ENCODE measurements around the gene PLA2G15. TPM values are rescaled to one million over a fixed set of nuclear protein-coding genes. Genes with fewer than 3 reads are reported as not detected.

PLA2G15 gene
- total RNA-seq, 4 donors from 2014 or later, result 20.8 to 40.3 (median 38.4) TPM

DNA sequence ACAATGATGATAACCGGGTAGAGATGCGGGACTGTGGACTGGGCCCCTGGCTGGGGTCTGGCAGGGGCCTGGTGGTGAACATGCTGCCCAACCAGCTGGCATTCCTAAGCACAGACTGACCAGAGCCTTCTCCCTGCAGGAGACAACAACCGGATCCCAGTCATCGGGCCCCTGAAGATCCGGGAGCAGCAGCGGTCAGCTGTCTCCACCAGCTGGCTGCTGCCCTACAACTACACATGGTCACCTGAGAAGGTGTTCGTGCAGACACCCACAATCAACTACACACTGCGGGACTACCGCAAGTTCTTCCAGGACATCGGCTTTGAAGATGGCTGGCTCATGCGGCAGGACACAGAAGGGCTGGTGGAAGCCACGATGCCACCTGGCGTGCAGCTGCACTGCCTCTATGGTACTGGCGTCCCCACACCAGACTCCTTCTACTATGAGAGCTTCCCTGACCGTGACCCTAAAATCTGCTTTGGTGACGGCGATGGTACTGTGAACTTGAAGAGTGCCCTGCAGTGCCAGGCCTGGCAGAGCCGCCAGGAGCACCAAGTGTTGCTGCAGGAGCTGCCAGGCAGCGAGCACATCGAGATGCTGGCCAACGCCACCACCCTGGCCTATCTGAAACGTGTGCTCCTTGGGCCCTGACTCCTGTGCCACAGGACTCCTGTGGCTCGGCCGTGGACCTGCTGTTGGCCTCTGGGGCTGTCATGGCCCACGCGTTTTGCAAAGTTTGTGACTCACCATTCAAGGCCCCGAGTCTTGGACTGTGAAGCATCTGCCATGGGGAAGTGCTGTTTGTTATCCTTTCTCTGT, 14.0 kb downstream of the PLA2G15 start:
- no peak overlapping the region for H3K4me3 ChIP-seq (replicated peaks in 1 of 3)
- H3K27me3 ChIP-seq, result no peaks in the 10 kb centered on the region
- WGBS, 2 donors, result 86 to 91% methylated on average over 15 to 19 of the region's 27 CpGs
- no peaks in the 10 kb centered on the region for H3K9me3 ChIP-seq
- H3K36me3 ChIP-seq, result peaks cover 16 to 24% of the 10 kb centered on the region in 2 donors
- TF ChIP-seq POLR2A (IDR thresholded peaks at IDR 0.05), result no peak
- TF ChIP-seq, protein P1, sequence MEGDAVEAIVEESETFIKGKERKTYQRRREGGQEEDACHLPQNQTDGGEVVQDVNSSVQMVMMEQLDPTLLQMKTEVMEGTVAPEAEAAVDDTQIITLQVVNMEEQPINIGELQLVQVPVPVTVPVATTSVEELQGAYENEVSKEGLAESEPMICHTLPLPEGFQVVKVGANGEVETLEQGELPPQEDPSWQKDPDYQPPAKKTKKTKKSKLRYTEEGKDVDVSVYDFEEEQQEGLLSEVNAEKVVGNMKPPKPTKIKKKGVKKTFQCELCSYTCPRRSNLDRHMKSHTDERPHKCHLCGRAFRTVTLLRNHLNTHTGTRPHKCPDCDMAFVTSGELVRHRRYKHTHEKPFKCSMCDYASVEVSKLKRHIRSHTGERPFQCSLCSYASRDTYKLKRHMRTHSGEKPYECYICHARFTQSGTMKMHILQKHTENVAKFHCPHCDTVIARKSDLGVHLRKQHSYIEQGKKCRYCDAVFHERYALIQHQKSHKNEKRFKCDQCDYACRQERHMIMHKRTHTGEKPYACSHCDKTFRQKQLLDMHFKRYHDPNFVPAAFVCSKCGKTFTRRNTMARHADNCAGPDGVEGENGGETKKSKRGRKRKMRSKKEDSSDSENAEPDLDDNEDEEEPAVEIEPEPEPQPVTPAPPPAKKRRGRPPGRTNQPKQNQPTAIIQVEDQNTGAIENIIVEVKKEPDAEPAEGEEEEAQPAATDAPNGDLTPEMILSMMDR (IDR thresholded peaks at IDR 0.05), result no peak
- DNase-seq, result no peak
- H3K27ac ChIP-seq, result peak overlapping the region; percentile 83 to 95 (median 94)
- H3K4me1 ChIP-seq, result peaks cover 29 to 47% of the 10 kb centered on the region in 2 donors
- intact Hi-C loops (cut with DNase I), result no loop called here

DNA sequence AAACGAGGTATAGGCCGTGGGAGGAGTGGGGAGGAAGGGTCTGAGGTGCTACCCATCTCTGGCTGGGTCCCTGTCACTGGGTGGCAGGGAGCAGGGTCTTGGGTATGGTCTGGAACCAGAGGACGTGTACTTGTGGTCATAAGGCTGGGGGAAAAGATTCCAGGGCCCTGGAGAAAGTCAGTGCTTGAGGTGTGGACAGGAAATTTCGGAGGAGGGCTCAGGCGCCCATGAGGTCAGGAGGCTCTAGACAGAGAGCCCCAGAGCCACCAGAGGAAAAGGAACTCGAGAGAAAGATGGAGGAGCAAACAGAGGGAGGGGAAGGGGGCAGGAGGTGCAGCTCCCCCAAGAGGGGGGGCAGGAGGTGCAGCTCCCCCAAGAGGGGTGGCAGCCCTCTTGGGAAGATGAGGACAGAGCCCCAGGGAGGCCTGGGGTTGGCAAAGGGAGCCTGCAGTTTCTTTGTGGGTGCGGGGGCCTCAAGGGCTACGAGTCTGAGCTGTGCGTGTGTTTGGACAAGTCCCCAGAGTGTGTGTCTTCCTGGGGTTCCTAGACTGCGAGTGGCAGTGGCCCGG, 18.5 kb downstream of the PLA2G15 start:
- H3K4me3 ChIP-seq (replicated peaks in 1 of 3), result peak overlapping the region in 1 of 3 donors; percentile 69
- no peaks in the 10 kb centered on the region for H3K9me3 ChIP-seq
- TF ChIP-seq, protein P1 (IDR thresholded peaks at IDR 0.05), result peak in 1 of 6 experiments; percentile 54
- TF ChIP-seq POLR2A (IDR thresholded peaks at IDR 0.05), result no peak
- H3K4me1 ChIP-seq, result peaks cover 34 to 57% of the 10 kb centered on the region in 2 donors
- H3K36me3 ChIP-seq, result peaks cover 9 to 11% of the 10 kb centered on the region in 2 donors
- 38 to 55% methylated on average over 8 to 11 of the region's 11 CpGs for WGBS, 2 donors
- intact Hi-C loops (cut with DNase I), result loop anchor here (2.0 kb wide), 1 partner anchor 65 kb away; no protein-coding TSS in a partner anchor
- no peaks in the 10 kb centered on the region for H3K27me3 ChIP-seq
- peak overlapping the region; percentile 99 to 100 (median 99) for H3K27ac ChIP-seq
- no peak for DNase-seq

DNA sequence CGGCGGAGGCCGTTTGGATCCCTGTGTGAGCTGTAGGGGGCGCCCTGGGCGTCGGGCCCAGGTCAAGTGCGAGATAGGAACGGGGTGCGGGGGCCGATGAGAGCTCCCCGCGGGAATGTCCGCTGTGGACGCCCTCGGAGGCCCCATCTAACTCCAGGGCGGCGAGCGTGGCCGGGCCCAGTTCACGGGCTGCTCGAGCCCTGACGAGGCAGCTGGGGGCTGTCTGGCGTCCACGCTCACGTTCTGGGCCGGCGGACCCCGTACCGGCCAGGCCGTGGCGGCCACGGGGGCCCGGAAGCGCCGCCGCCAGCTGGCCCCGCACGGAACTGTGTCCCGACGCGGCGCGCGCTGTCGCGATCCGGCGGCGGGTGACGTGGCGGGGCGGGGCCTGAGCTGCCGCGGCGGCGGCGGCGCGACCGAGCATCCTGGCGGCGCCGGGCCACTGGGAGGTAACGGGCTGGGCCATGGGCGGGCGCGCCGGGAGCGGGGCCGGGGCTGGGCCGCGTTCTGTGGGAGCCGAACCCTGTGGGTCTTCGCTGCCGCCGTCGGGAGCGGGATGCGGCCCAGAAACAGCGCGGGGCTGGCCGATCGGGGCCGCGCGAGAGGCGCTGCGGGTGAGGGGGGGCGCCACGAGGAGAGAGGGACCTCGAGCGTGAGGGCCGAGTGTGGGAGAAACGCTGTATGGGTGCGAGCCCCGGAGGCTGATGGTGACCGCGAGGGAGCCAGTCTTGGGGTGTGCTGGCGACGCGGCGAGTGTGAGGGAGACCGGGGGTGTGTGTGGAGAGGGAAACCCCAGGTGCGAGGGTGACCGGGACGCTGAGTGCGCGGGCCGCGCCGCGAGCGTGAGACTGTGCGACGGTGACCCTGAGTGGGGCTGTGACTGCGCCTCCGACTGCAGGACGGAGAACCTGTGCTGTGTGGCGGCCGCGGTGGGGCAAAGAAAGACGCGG, 19.2 kb downstream of the PLA2G15 start, which contains the start of gene SLC7A6:
SLC7A6 (plus strand) TSS at position 399 of the 950 bp plus-strand sequence. CDS start 10,201 bp downstream, outside the sequence.
- Histone ChIP-seq H3K4me1 (peaks cover 26 to 57% of the 10 kb centered on the region in 2 donors), H3K4me3 (replicated peaks in 1 of 3) (peak within 1 kb of the TSS; percentile 60 to 74 (median 69)), H3K9me3 (no peaks in the 10 kb centered on the region), H3K27me3 (no peaks in the 10 kb centered on the region), H3K27ac (peak within 1 kb of the TSS; percentile 99 to 100 (median 99)), H3K36me3 (peaks cover 6 to 9% of the 10 kb centered on the region in 2 donors)
- peak; percentile 74 for DNase-seq
- peak; percentile 80 to 96 for TF ChIP-seq POLR2A (IDR thresholded peaks at IDR 0.05)
- TF ChIP-seq, protein P1 (IDR thresholded peaks at IDR 0.05), result peak in 5 of 6 experiments; percentile 28 to 70 (median 60)
- WGBS, 2 donors, result 0 to 1% methylated on average over 21 to 65 of the region's 123 CpGs
- intact Hi-C loops (cut with DNase I), result no loop called here

DNA sequence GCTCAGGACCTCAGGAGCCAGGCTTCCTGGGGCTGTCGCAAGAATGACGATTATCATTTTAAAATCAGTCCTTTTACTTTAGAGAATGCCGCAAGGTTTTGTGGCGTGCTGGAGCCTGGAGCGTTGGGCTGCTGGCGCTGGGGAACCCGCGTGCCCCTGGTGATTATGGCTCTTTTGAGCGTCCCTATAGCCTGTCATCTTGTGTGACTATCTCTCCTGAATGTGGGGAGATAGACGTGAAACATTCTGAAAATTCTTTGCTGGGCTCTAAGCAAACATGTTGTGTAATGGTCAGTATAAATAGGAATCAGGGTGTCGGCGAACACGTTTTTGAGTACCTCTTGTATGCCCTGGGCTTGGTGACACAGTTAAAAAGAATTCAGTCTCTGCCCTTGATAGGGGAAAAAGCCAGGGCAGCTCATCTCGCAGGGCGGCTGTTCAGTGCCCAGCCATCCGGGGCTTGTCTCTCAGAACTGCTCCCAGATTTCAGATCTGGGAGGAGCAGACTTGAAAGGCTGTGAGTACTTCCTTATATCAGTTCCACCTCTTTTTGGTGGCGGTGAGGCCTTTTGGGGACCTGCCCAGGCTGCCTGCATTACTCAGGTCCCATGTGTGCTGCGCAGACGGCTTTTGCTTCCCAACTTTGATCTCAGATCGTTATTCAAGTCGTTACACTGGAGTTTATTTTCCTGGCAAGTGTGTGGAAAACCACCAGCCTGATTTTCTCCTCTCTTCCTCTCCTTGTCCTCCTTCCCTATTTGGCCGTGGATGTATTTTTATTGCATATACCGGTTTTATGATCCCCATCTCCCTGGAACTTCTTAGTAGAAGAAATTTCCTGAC, 20.1 kb downstream of the PLA2G15 start:
- H3K4me1 ChIP-seq, result peaks cover 28 to 58% of the 10 kb centered on the region in 2 donors
- no peaks in the 10 kb centered on the region for H3K9me3 ChIP-seq
- peaks cover 0 to 3% of the 10 kb centered on the region in 2 donors for H3K36me3 ChIP-seq
- no peaks in the 10 kb centered on the region for H3K27me3 ChIP-seq
- TF ChIP-seq, protein P1 (IDR thresholded peaks at IDR 0.05), result no peak
- TF ChIP-seq POLR2A (IDR thresholded peaks at IDR 0.05), result peak; percentile 80 to 83
- H3K4me3 ChIP-seq (replicated peaks in 1 of 3), result peak overlapping the region; percentile 60 to 74 (median 69)
- WGBS, 2 donors, result 3 to 7% methylated on average over 23 of the region's 23 CpGs
- DNase-seq, result peak; percentile 93 to 94
- intact Hi-C loops (cut with DNase I), result no loop called here
- peak overlapping the region; percentile 99 to 100 (median 99) for H3K27ac ChIP-seq
